NCI-H2107 (cell line): ENCODE results near the gene CLDN10.
"Not testable (repeated sequence)": the region's sequence is repeated elsewhere in the genome, so short reads cannot be mapped to it uniquely, and the experiment has no call there.

Experiments used
- DNase-seq: peaks from one replicate; lab custom pipeline; 2025; lab: John Stamatoyannopoulos, UW

Gene CLDN10, protein sequence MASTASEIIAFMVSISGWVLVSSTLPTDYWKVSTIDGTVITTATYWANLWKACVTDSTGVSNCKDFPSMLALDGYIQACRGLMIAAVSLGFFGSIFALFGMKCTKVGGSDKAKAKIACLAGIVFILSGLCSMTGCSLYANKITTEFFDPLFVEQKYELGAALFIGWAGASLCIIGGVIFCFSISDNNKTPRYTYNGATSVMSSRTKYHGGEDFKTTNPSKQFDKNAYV

GRCh38 chr13:95552539-95553441 lies at the start of gene CLDN10:
Gene CLDN10, plus strand, starts transcription at chr13:95552720. Its CDS starts 34 bp downstream, at chr13:95552754.
- DNase-seq = no peak

DNA sequence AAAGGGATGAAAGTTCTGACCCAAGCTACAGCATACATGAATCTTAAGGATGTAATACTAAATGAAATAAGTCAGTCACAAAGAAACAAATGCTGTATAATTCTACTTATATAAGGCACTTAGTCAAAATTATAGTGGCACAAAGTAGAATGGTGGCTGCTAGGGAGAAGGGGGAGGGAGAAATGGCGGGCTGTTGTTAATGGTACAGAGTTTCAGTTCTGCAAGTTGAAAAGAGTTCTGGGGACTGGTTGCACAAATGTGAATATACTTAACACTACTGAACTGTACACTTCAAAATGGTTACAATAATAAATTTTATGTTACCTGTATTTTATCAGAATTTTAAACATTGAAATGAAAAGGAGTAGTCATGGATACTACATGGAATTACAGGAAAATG lies 48.9 kb upstream of the CLDN10 start:
- DNase-seq = no peak

- DNase-seq = no peak
These were observed 47.3 kb upstream of the CLDN10 start for GRCh38 chr13:95505265-95505664.

DNA sequence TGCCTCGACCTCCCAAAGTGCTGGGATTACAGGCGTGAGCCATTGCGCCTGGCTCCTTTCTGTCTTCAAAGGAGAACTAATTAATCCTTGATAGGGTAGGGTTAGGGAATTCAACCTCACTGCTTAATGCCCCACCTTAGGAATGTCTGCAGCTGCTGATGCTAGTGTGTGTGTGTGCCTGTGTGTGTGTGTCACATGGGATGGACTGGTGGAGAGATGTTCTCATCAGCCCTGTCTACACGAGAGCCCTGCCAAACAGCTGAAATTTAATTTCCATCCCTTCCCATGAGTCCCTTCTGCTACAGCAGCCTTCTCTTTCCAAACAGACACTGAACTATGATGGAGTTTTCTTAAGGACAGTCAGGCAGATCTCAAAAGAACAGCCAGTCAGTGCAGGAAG lies 46.5 kb upstream of the CLDN10 start:
- no peak for DNase-seq

DNA sequence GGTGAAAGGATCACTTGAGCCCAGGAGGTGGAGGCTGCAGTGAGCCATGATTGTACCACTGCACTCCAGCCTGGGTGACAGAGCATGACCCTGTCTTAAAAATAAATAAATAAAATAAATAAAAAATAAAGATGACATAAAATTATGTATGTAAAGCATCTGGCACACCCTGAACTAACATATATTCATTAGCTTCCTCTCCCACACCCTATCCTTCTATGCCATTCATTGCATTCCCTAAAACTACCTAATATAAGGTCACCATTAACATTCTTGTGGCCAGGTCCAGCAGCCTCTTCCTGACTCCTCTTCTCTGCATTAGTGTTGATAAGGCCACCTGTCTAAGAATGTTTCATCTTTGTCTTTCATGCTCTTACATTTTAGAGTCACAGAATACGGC lies 44.5 kb upstream of the CLDN10 start:
- no peak for DNase-seq

GRCh38 chr13:95508996-95509395 lies 43.5 kb upstream of the CLDN10 start:
- no peak for DNase-seq

DNA sequence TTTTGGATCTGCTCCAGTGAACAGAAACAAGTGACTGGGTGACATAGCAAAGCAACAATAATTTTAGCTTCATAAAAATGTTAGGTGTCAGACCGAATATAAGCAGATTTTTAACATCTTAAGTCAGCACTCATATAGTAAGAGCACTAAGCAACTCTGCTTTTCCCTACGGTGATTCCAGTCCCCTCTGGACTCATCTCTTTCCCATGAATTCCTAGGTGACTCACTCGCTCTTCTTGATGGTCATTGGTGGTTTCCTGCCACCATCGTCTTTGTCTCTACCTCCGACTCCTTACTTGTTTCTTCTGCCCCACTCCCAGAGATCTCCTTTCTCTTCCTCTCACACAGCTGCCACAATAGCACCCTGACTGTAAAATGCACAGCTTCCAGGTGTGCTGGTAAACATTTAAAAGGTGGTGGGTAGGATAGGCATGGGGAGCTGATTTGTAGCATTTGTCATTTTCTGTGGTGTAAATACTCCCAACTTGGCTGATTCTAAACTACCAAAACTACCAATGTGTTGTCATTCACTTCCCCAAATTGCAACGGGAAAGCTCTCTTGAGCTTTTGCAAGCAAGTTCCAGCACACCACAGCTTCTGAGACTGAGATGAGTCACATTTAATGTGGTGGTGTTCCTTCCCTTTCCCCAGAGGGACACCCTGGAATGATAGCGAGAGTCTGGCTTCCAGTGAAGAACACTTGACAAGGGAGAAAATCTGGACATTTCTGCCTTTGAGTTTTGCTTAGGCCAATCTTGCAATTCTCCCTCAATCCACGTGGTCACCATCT lies 42.8 kb upstream of the CLDN10 start:
- no peak for DNase-seq

DNA sequence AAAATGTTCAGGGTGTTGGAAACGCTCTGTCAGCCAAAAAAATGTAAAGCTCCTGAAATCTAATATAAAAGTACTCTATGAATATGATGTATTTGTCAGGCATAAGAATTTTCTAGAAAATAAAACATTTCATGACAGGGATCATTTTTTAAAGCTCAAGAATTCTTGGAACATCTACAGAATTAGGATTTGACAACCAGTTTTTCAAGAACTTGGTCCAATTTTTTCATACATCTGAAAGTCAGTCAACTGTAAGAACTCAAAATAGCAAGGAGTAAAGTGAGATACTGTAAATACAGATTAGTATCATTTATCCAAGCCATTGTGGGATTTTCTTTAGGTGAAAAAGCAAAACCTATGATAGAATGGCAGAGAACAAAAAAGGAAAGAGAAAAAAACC lies 41.6 kb upstream of the CLDN10 start:
- DNase-seq = no peak

DNA sequence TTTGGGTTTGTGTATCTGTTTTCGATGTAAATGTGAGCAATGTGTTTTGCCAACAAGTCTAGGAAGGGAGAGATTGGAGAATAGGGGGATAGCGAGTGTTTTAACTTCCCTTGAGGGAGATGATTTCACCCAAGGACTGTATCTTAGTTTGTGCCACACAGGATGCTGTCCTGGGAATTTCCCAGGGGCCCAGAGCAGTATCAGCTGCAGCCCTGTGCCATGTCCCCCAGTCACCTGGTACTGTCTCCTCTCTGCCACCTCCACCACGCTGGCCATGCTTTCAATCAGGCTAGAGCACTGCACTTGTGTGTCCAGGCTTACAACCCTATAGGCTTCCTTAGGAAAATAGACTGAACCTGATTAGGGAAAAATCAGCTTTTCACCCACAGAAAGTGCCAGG lies 40.1 kb upstream of the CLDN10 start:
- no peak for DNase-seq

DNA sequence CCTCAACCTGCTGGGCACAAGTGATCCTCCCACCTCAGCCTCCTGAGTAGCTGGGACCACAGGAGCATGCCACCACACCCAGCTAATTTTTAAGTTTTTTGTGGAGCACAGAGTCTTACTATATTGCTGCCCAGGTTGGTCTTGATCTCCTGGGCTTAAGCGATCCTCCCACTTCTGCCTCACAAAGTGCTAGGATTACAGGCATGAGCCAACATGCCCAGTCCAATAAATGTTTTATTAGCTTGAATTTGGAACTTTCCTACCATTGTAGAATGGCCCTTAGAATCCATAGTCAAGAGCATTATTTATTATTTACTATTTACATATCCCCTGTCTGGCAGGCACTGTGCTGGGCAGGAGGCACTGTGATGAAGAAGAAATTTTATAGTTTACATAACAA lies 39.6 kb upstream of the CLDN10 start:
- DNase-seq = no peak

- not testable (repeated sequence) for DNase-seq
These were observed 36.9 kb upstream of the CLDN10 start for GRCh38 chr13:95515606-95516005.

GRCh38 chr13:95516021-95516420 lies 36.5 kb upstream of the CLDN10 start:
- no peak for DNase-seq

- no peak for DNase-seq
These were observed 36.0 kb upstream of the CLDN10 start for GRCh38 chr13:95516492-95516891.

DNA sequence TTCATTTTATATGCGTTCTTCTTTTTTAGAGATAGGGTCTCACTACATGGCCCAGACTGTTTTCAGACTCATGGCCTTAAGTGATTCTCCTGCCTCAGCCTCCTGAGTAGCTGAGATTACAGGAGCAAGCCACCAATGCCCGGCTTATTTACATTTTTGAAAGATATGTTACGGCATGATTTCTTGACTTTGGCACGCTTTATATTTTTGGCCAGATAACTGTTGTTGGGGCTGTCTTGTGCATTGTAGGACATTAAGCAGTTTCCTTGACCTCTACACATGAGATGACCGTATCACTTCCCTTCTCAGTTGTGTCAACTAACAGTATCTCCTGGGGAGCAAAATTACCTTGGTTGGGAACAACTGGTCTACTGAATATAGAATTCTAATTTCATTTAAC lies 28.9 kb upstream of the CLDN10 start:
- no peak for DNase-seq

DNA sequence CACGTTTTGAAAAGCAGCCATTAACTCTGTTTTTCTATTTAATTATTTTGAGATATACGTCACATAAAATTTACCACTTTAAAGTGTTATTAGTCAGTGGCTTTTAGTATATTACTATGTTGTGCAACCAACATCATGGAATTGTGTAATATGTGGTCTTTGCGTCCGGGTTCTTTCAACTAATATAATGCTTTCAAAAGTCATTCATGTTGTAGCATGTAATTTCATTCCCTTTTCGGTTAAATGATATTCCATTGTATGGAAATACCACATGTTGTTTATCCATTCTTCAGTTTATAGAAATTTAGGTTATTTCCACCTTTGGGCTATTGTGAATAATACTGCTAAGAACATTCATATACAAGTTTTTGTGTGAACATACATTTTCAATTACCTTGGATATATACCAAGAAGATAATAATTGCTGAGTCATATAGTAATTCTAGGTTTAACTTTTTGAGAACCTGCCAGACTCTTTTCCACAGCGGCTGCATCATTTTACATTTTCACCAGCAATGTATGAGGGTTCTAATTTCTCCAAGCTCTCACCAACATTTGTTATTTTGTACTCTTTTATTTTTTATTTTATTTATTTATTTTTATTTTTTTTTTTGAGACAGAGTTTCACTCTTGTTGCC lies 28.1 kb upstream of the CLDN10 start:
- no peak for DNase-seq

DNA sequence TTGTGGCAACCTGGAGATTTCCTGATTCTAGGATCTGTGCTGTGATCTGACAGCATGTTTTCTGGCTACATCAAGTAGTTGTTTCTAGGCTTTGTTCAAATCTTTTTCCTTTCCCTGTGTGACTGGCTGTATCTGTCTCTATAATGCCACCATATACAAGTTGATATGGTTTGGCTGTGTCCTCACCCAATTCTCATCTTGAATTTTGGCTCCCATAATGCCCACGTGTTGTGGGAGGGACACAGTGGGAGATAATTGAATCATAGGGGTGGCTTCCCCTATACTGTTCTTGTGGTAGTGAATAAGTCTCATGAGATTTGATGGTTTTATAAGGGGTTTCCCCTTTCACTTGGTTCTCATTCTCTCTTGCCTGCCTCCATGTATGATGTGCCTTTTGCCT lies 24.6 kb upstream of the CLDN10 start:
- DNase-seq = no peak

DNA sequence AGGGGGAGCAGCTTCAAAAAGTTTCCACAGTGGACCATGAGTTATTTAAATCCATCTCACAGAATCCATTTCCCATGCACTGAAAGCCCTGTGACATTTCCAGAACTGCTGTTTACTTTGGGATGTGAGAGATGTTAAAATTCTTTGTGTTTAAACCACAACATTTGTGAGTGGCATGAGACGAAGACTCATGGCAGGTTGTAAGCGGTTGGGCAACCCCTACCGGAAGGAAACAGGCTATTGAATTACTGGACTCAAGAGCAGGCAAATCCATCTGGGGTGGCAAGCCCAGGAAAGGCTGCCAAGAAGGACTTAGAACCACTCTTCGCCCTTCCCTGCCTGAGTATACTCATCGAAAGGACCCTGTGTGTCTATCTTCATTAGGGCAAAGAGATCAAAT lies 22.3 kb upstream of the CLDN10 start:
- DNase-seq = peak; percentile 51

DNA sequence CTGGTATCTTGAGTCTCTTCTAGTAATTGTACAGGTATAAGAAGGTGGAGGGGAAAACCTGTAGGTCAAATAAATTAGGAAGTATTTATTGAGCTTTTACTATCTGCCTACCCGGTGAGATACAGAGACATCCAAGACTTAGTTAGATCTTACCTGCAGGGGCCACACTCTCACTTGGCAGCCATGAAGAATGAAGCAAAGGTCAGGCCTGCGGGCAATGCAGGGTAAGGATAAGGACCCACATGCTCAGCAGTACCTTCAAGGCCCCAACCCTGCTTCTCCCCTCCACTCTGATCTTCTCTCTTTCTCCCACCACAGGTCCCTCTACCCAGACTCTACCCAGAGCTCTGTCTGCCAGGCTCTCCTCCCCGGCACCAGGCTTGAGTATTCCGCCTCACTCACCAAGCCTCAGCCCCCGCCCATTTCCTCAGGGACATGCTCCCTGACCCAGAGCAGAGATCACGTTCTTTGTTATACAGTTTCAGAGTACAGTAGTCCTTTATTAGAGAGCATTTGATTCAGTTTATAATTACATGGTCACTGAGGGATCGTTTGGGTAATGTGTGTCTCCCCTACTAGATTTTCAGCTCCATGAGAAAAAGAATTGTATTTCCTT lies 18.9 kb upstream of the CLDN10 start:
- no peak for DNase-seq

GRCh38 chr13:95535243-95535642 lies 17.3 kb upstream of the CLDN10 start:
- DNase-seq = no peak

- no peak for DNase-seq
These were observed 15.8 kb upstream of the CLDN10 start for GRCh38 chr13:95536632-95537241.

GRCh38 chr13:95540888-95541287 lies 11.6 kb upstream of the CLDN10 start:
- no peak for DNase-seq
